HepG2 (cell line): ENCODE results near the gene SHISA7. TPM values are rescaled to one million over a fixed set of nuclear protein-coding genes. Genes with fewer than 3 reads are reported as not detected.

Experiments
- ASH2L ChIP-seq: fragments of 300-600, 200-600 bp; sonication (generic); IDR thresholded peaks from 2 replicates; pipeline ENCODE4 v1.7.0; 2017; ENCODE audit warnings: low read depth, mild to moderate bottlenecking, moderate library complexity, mixed read lengths, low read length; ENCODE audit not compliant: insufficient read length
- CREM ChIP-seq, 2 experiments: sonication (generic) in 1 of 2; formaldehyde crosslinking in 1 of 2; IDR thresholded peaks; 2 replicates each; pipeline versions ENCODE4 v1.4.0 to v1.6.1; 2016 to 2020; ENCODE audit warnings: antibody characterized with exemption in 1 of 2, mild to moderate bottlenecking in 1 of 2, missing genetic modification reagents in 1 of 2
- GABPA ChIP-seq, 2 experiments: IDR thresholded peaks; 2 replicates each; pipeline ENCODE4 v1.6.1; 2011 to 2016; ENCODE audit warnings: low read depth in 2 of 2, low read length in 1 of 2, missing biosample characterization in 1 of 2, missing genetic modification characterization in 1 of 2
- PHF8 ChIP-seq: sonication (generic); formaldehyde crosslinking; IDR thresholded peaks from 2 replicates; pipeline ENCODE4 v1.5.0; 2020; ENCODE audit warnings: missing genetic modification reagents
- SOX6 ChIP-seq, 2 experiments: fragments of 450-650 bp in 1 of 2; sonication (generic) in 1 of 2; formaldehyde crosslinking in 1 of 2; IDR thresholded peaks; 2 replicates each; pipeline versions ENCODE4 v1.4.0 to v1.6.1; 2017 to 2020; ENCODE audit warnings: antibody characterized with exemption in 1 of 2, mild to moderate bottlenecking in 1 of 2, missing genetic modification reagents in 1 of 2
- ZFP90 ChIP-seq: sonication (generic); formaldehyde crosslinking; IDR thresholded peaks from 2 replicates; pipeline ENCODE4 v1.8.0; 2022; ENCODE audit warnings: missing genetic modification reagents, mild to moderate bottlenecking, inconsistent platforms, borderline replicate concordance
- ZKSCAN1 ChIP-seq: fragments of 150-350 bp; IDR thresholded peaks from 2 replicates; pipeline ENCODE4 v1.6.1; 2014; ENCODE audit warnings: low read length
- ZNF543 ChIP-seq: sonication (generic); formaldehyde crosslinking; IDR thresholded peaks from 2 replicates; pipeline ENCODE4 v1.4.0; 2020; ENCODE audit warnings: mild to moderate bottlenecking, missing genetic modification reagents
- ZNF616 ChIP-seq: sonication (generic); formaldehyde crosslinking; IDR thresholded peaks from 2 replicates; pipeline ENCODE4 v1.5.0; 2020; ENCODE audit warnings: low read depth, mild to moderate bottlenecking, missing genetic modification reagents
- ZNF775 ChIP-seq: sonication (generic); formaldehyde crosslinking; IDR thresholded peaks from 2 replicates; pipeline ENCODE4 v1.4.0; 2020; ENCODE audit warnings: missing genetic modification reagents, mild to moderate bottlenecking, moderate library complexity, borderline replicate concordance
- ZNF781 ChIP-seq: sonication (generic); formaldehyde crosslinking; IDR thresholded peaks from 2 replicates; pipeline ENCODE4 v1.5.1; 2020; ENCODE audit warnings: borderline replicate concordance, mild to moderate bottlenecking, missing genetic modification reagents; ENCODE audit errors: not compliant biosample characterization
- polyA plus RNA-seq, 8 experiments: library from polyadenylated mRNA; depleted of rRNA in 3 of 8; stranded (reverse) in 7 of 8; unstranded in 1 of 8; fragments of >200 nt; fragmentation: Illumina TruSeq in 4 of 8; extraction: Trizol in 4 of 8; gene quantifications; 2 replicates each; pipeline versions ENCODE4 v1.2.1 to v1.2.3, GENCODE V29; 2011 to 2016; ENCODE audit warnings: low read depth in 4 of 8, missing spikeins in 1 of 8, mixed read lengths in 1 of 8; ENCODE audit not compliant: insufficient read depth in 1 of 8
- total RNA-seq, 5 experiments: library from RNA; depleted of rRNA; stranded (reverse); fragments of >200 nt; fragmentation: Illumina TruSeq; extraction: Trizol; gene quantifications; 2 replicates each; pipeline ENCODE4 v1.2.3, GENCODE V29; 2016; ENCODE audit warnings: low read depth in 1 of 5
- TF ChIP-seq, protein P1 (sequence below): sonication (generic); formaldehyde crosslinking; IDR thresholded peaks from 2 replicates; pipeline ENCODE4 v1.8.0; 2022; ENCODE audit warnings: low read depth, missing genetic modification reagents
- TF ChIP-seq, protein P2 (sequence below): sonication (generic); formaldehyde crosslinking; IDR thresholded peaks from 2 replicates; pipeline ENCODE4 v1.8.0; 2022; ENCODE audit warnings: mild to moderate bottlenecking, missing genetic modification reagents, borderline replicate concordance
- TF ChIP-seq, protein P3 (sequence below): sonication (generic); formaldehyde crosslinking; IDR thresholded peaks from 2 replicates; pipeline ENCODE4 v1.4.0; 2020; ENCODE audit warnings: mild to moderate bottlenecking, missing genetic modification reagents

The SHISA7 gene
- total and polyA plus RNA-seq, 2 of the 13 experiments (the other 11 are each of a cell fraction or from before 2014, with no cell fraction given): not detected

DNA sequence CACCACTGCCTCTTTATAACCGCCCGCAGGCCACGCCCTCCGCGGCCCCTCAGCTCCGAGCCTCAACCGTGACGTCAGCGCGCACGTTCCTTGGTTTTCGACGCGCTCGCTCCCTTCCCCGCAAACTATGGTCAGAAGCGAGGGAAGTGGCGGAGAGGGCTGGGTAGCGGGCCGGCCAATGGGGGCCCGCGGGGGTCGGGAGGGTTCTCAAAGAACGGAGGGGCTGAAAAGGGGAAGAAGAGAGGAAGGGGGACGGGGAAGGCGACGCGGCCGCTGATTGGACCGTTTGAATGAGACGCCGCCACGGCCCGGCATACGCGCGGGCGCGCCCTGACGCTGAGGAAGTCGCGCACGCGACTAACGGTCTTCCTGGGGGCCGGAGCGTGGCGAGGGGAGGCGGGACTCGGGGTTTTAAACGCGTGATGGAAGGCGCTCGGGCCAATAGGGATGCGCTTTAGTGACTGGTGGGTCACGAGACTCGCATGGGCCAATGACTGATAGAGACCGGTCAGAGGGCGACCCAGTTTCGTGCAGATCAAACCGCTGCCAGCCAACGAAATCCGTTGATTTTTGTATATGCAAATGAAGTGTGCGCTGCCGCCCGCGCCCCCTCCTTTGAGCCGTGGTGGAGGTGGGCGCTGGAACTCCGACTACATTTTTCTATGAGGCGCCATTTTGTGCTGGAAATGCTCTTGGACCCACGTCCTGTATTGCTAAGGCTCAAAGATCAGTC lies 35.1 kb downstream of the SHISA7 start (continued):
- TF ChIP-seq, protein P1, sequence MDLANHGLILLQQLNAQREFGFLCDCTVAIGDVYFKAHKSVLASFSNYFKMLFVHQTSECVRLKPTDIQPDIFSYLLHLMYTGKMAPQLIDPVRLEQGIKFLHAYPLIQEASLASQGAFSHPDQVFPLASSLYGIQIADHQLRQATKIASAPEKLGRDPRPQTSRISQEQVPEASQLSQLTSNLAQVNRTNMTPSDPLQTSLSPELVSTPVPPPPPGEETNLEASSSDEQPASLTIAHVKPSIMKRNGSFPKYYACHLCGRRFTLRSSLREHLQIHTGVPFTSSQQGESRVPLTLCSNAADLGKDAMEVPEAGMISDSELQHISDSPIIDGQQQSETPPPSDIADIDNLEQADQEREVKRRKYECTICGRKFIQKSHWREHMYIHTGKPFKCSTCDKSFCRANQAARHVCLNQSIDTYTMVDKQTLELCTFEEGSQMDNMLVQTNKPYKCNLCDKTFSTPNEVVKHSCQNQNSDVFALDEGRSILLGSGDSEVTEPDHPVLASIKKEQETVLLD (CRISPR knock-in tag): peak; percentile 70; the same call in 1 of the 2 replicates
- TF ChIP-seq ZNF616 (CRISPR knock-in tag) (peak; percentile 88; the same call in 1 of the 2 replicates), PHF8 (CRISPR knock-in tag) (peak; percentile 68), ZNF781 (CRISPR knock-in tag) (peak; percentile 21), ZFP90 (peak; percentile 29; the same call in 1 of the 2 replicates), CREM (IDR thresholded peaks at IDR 0.05) (peak; percentile 81), CREM (CRISPR knock-in tag; IDR thresholded peaks at IDR 0.05) (0 out of 2 replicates have a peak, but pooled peaks have one; percentile 30), ZNF543 (CRISPR knock-in tag) (peak; percentile 87; the same call in 1 of the 2 replicates), SOX6 (IDR thresholded peaks at IDR 0.05) (no peak), SOX6 (CRISPR knock-in tag; IDR thresholded peaks at IDR 0.05) (peak; percentile 55), ZKSCAN1 (no peak), ZNF775 (CRISPR knock-in tag) (0 out of 2 replicates have a peak, but pooled peaks have one; percentile 31), ASH2L (peak; percentile 51), GABPA (IDR thresholded peaks at IDR 0.05; ENCODE audit: low read depth, low read length) (no peak), GABPA (CRISPR knock-in tag; IDR thresholded peaks at IDR 0.05; ENCODE audit: low read depth) (peak; percentile 14; the same call in 1 of the 2 replicates)
- TF ChIP-seq, protein P2, sequence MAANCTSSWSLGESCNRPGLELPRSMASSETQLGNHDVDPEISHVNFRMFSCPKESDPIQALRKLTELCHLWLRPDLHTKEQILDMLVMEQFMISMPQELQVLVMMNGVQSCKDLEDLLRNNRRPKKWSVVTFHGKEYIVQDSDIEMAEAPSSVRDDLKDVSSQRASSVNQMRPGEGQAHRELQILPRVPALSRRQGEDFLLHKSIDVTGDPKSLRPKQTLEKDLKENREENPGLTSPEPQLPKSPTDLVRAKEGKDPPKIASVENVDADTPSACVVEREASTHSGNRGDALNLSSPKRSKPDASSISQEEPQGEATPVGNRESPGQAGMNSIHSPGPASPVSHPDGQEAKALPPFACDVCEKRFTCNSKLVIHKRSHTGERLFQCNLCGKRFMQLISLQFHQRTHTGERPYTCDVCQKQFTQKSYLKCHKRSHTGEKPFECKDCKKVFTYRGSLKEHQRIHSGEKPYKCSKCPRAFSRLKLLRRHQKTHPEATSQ: peak; percentile 55; the same call in 1 of the 2 replicates
- TF ChIP-seq, protein P3, sequence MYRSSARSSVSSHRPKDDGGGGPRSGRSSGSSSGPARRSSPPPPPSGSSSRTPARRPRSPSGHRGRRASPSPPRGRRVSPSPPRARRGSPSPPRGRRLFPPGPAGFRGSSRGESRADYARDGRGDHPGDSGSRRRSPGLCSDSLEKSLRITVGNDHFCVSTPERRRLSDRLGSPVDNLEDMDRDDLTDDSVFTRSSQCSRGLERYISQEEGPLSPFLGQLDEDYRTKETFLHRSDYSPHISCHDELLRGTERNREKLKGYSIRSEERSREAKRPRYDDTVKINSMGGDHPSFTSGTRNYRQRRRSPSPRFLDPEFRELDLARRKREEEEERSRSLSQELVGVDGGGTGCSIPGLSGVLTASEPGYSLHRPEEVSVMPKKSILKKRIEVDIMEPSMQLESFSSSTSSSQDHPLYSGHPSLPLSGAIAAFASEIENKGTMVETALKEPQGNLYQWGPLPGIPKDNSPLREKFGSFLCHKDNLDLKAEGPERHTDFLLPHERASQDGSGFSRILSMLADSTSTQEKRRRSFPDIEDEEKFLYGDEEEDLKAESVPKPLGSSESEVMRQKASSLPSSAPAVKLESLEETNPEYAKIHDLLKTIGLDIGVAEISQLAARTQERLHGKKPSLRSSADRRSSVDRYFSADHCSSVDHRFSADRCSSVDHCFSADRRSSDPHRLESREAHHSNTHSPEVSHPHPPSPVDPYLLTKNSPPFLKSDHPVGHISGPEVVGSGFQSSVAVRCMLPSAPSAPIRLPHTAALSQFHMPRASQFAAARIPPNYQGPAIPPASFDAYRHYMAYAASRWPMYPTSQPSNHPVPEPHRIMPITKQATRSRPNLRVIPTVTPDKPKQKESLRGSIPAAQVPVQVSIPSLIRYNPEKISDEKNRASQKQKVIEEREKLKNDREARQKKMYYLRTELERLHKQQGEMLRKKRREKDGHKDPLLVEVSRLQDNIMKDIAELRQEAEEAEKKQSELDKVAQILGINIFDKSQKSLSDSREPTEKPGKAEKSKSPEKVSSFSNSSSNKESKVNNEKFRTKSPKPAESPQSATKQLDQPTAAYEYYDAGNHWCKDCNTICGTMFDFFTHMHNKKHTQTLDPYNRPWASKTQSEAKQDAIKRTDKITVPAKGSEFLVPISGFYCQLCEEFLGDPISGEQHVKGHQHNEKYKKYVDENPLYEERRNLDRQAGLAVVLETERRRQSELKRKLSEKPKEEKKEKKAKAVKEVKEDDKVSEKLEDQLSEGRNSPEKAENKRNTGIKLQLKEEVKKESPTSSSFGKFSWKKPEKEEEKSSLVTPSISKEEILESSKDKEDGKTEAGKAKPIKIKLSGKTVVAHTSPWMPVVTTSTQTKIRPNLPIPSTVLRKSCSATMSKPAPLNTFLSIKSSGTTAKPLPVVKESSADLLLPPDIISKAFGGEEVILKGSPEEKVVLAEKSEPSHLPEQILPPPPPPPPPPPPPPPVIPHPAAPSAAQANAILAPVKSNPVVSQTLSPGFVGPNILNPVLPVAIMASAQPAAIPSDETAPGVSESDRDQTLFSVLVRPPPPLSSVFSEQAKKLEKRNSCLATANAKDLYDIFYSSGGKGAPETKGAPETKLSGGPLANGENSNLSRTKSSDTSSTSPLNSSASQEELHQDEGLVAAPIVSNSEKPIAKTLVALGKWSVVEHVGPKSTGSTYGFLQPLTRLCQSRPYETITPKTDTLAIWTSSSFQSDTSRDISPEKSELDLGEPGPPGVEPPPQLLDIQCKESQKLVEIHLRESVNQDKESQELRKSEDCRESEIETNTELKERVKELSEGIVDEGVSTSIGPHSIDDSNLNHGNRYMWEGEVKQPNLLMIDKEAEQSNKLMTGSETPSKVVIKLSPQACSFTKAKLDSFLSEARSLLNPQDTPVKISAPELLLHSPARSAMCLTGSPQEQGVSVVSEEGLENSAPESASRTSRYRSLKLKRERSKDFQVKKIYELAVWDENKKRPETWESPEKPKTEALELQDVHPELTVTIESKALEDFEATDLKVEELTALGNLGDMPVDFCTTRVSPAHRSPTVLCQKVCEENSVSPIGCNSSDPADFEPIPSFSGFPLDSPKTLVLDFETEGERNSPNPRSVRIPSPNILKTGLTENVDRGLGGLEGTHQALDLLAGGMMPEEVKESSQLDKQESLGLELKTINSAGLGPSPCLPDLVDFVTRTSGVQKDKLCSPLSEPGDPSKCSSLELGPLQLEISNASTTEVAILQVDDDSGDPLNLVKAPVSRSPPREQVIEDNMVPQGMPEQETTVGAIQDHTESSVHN (CRISPR knock-in tag): 0 out of 2 replicates have a peak, but pooled peaks have one; percentile 63
